AG04450 (cell line): ENCODE measurements around the gene SEC16A. TPM values are rescaled to one million over a fixed set of nuclear protein-coding genes. Genes with fewer than 3 reads are reported as not detected.

Experiments used
- CTCF ChIA-PET: fragments of 300-600, 350-600 bp; formaldehyde crosslinking; extraction: SDS; loops from one replicate; lab custom pipeline; 2022; ENCODE audit warnings: antibody characterized with exemption, inconsistent platforms; lab: Charles Lee
- POLR2A ChIA-PET: fragments of 350-600 bp; formaldehyde crosslinking; extraction: SDS; loops from one replicate; lab custom pipeline; 2021; ENCODE audit warnings: antibody characterized with exemption, inconsistent platforms; lab: Yijun Ruan, JAX
- DNase-seq: peaks from one replicate; pipeline ENCODE4 v3.0.0-alpha.2; 2011; ENCODE audit warnings: low read depth, low spot score
- H3K27ac ChIP-seq: one replicate; pipeline ENCODE4 v1.5.1; 2012; ENCODE audit warnings: low read depth, low read length, control low read depth
- H3K27me3 ChIP-seq: one replicate; pipeline ENCODE4 v1.6.0; 2012; ENCODE audit warnings: low read length; ENCODE audit not compliant: control insufficient read depth, insufficient read depth
- H3K4me3 ChIP-seq: 2 replicates; pipeline ENCODE4 v1.5.1; 2011; ENCODE audit warnings: mild to moderate bottlenecking, low read depth, low read length, control low read depth
- H3K9me3 ChIP-seq: 2 replicates; pipeline ENCODE4 v1.5.1; 2012; ENCODE audit warnings: low read length; ENCODE audit not compliant: control insufficient read depth, insufficient read depth
- CTCF ChIP-seq: IDR thresholded peaks from 2 replicates; pipeline ENCODE4 v1.5.1; 2011; ENCODE audit warnings: low read depth, low read length, control low read depth, inconsistent platforms
- polyA plus RNA-seq: library from polyadenylated mRNA; depleted of rRNA; stranded (reverse); fragments of >200 nt; gene quantifications from 2 replicates; pipeline ENCODE4 v1.2.3, GENCODE V29; 2011

SEC16A gene
- polyA plus RNA-seq, 1 experiment: 23.2 TPM

DNA sequence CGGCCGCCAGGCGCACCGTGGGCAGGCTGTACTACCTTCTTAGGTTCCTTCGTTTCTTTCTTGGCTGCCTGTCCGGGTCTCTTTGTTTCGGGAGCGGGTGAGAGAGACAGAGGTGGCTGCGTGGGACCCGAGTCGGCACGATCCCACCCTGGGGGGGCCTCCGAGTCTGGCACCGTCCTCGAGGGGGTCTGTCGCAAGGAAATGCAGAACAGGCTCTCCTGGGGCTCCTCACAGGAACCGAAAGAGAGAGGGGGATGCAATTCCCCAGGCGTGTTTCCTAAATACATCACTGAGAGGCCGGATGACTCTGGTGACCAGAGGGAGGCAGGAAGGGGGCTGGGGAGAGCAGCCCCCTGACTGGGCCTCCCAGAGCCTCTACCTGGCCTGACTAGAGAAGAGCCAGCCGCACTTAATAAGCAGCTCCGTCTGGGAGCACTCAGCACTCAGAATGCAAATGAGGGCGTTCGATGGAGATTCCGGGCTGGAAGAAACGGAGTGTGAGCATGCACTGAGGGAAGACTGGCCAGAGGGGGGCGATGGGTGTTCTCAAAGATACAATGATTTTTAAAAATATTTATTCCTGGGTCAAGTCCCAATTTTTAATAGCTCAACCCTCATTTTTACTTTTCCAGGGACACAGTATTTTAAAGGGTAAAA, 31.5 kb downstream of the SEC16A start:
- POLR2A ChIA-PET: no interaction called here

DNA sequence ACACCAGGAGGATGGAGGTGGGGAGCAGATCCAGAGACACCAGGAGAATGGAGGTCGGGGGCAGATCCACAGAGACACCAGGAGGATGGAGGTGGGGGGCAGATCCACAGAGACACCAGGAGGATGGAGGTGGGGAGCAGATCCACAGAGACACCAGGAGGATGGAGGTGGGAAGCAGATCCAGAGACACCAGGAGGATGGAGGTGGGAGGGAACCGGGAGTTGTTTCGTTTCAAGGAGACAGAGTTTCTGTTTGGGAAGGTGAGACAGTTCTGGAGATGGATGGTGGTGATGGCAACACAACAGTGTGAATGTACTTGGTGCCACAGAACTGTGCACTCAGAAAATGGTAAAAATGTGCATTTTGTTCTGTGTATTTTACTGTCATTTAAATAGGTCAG, 34.2 kb downstream of the SEC16A start:
- Histone ChIP-seq H3K9me3 (no peaks in the 10 kb centered on the region; the same call in 1 of the 2 replicates), H3K27me3 (no peaks in the 10 kb centered on the region), H3K27ac (no peak overlapping the region), H3K4me3 (no peak overlapping the region)
- POLR2A ChIA-PET: no interaction called here
- TF ChIP-seq CTCF: no peak
- CTCF ChIA-PET: no interaction called here
- no peak for DNase-seq

More for the DNA sequence above, 31.5 kb downstream of the SEC16A start:
- TF ChIP-seq CTCF: no peak
- DNase-seq: no peak
- CTCF ChIA-PET: no interaction called here
- H3K27me3 ChIP-seq: no peaks in the 10 kb centered on the region
- H3K4me3 ChIP-seq: no peak overlapping the region
- H3K27ac ChIP-seq: no peak overlapping the region
- H3K9me3 ChIP-seq: no peaks in the 10 kb centered on the region; the same call in 1 of the 2 replicates

- ChIA-PET CTCF (interaction anchor here (0.6 kb wide), 1 partner anchor 21 kb away, joined by 3 read pairs; no protein-coding TSS in a partner anchor), POLR2A (no interaction called here)
- Histone ChIP-seq H3K4me3 (no peak overlapping the region), H3K9me3 (no peaks in the 10 kb centered on the region; the same call in 1 of the 2 replicates), H3K27me3 (no peaks in the 10 kb centered on the region), H3K27ac (no peak overlapping the region)
- no peak for TF ChIP-seq CTCF
- no peak for DNase-seq
These were observed 35.6 kb downstream of the SEC16A start for GRCh38 chr9:136447173-136447778.

DNA sequence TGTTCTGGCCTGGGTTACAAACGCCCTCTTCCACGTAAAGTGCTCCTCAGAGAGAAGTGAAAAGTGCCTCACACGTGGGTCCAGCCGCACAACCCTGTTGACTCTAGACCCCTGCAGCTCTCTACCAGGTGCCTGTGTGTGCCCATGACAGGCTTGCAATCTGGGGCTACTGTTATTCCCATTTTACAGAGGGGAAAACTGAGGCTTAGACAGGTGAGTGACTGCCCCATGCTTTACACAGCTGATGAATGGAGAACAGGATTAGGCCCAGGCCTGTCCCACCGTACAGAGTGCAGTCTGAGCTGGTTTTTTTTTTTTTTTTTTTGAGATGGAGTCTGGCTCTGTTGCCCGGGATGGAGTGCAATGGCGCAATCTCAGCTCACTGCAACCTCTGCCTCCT, 37.0 kb downstream of the SEC16A start:
- Histone ChIP-seq H3K4me3 (no peak overlapping the region), H3K9me3 (no peaks in the 10 kb centered on the region; the same call in 1 of the 2 replicates), H3K27me3 (no peaks in the 10 kb centered on the region), H3K27ac (no peak overlapping the region)
- ChIA-PET POLR2A (interaction anchor here (0.7 kb wide), 1 partner anchor 40 kb away, joined by 3 read pairs; no protein-coding TSS in a partner anchor), CTCF (no interaction called here)
- no peak for TF ChIP-seq CTCF
- DNase-seq: no peak

DNA sequence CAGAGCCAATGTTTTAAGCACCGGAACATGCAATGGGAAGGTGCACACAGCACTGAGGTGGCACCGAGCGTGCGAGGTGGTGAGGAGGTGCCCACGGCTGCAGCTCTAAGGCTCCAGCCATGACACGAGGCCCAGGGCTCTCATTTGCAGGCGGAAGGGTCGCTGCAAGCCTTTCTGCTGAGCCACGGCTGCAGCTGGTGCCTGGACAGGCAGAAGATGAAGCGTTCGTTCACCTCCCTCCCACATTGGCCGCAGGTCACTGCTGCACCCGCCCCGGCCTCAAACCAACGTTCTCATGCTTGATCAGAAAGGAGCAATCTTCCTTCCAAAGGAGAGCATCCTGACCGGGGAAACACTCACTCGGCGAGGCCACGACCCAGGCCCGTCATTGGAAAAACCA, 38.7 kb downstream of the SEC16A start:
- no peaks in the 10 kb centered on the region for H3K27me3 ChIP-seq
- TF ChIP-seq CTCF: no peak
- H3K9me3 ChIP-seq: no peaks in the 10 kb centered on the region; the same call in 1 of the 2 replicates
- ChIA-PET CTCF (no interaction called here), POLR2A (no interaction called here)
- H3K4me3 ChIP-seq: no peak overlapping the region
- no peak overlapping the region for H3K27ac ChIP-seq
- DNase-seq: no peak
